Prostate gland (tissue), 2 donors: ENCODE measurements around the gene SEC16B. TPM values are rescaled to one million over a fixed set of nuclear protein-coding genes. Genes with fewer than 3 reads are reported as not detected.

Experiments used
- DNase-seq: peaks from one replicate; pipeline ENCODE4 v3.0.0-alpha.2; 2019; ENCODE audit warnings: low spot score
- H3K27ac ChIP-seq, 2 donors: fragments of 200-600 bp; sonication (generic); 2 replicates each; pipeline ENCODE4 v1.5.1; 2017 to 2019
- H3K27me3 ChIP-seq: fragments of 200-600 bp; sonication (generic); replicated peaks from 2 replicates; pipeline ENCODE4 v1.5.1; 2019; ENCODE audit not compliant: insufficient read depth
- H3K36me3 ChIP-seq, 2 donors: fragments of 200-600 bp; sonication (generic); 1 replicate in 1 of 2; 2 replicates in 1 of 2; pipeline versions ENCODE4 v1.5.1 to v1.8.1; 2017 to 2019
- H3K4me1 ChIP-seq: fragments of 200-600 bp; sonication (generic); replicated peaks from 2 replicates; pipeline ENCODE4 v1.5.1; 2019
- H3K4me3 ChIP-seq, 2 donors: fragments of 200-600 bp; sonication (generic); 2 replicates each; pipeline ENCODE4 v1.5.1; 2017 to 2019
- H3K9me3 ChIP-seq: fragments of 200-600 bp; sonication (generic); 2 replicates; pipeline ENCODE4 v1.5.1; 2017
- POLR2A ChIP-seq: fragments of 450-650 bp; IDR thresholded peaks from one replicate; pipeline ENCODE4 v1.6.1; 2016; ENCODE audit warnings: antibody characterized with exemption, mild to moderate bottlenecking
- POLR2AphosphoS5 ChIP-seq: sonication (generic); formaldehyde crosslinking; IDR thresholded peaks from one replicate; pipeline ENCODE4 v1.6.1; 2017; ENCODE audit warnings: antibody characterized with exemption
- WGBS: methylation state at CpG from one replicate; pipeline ENCODE4 v1.1.5; 2018; 5-methylcytosine and 5-hydroxymethylcytosine counted together
- intact Hi-C: fragments of 100-400 bp; cut with DNase I; formaldehyde crosslinking; loops from one replicate; pipeline ENCODE4 v1.14.2; 2022
- total RNA-seq, 2 donors: library from RNA; depleted of rRNA; stranded (reverse); fragments of >200 nt; gene quantifications; one replicate each; pipeline ENCODE4 v1.1.0, GENCODE V29; 2016
- TF ChIP-seq, protein P1 (sequence below), 4 experiments: fragments of 200-600 bp in 2 of 4; fragments of 450-650 bp in 2 of 4; sonication (generic) in 2 of 4; IDR thresholded peaks; 1 replicate in 3 of 4; 2 replicates in 1 of 4; pipeline ENCODE4 v1.5.1; 2016 to 2019; ENCODE audit warnings: antibody characterized with exemption in 4 of 4, mild to moderate bottlenecking in 2 of 4, moderate library complexity in 2 of 4

The SEC16B gene, protein sequence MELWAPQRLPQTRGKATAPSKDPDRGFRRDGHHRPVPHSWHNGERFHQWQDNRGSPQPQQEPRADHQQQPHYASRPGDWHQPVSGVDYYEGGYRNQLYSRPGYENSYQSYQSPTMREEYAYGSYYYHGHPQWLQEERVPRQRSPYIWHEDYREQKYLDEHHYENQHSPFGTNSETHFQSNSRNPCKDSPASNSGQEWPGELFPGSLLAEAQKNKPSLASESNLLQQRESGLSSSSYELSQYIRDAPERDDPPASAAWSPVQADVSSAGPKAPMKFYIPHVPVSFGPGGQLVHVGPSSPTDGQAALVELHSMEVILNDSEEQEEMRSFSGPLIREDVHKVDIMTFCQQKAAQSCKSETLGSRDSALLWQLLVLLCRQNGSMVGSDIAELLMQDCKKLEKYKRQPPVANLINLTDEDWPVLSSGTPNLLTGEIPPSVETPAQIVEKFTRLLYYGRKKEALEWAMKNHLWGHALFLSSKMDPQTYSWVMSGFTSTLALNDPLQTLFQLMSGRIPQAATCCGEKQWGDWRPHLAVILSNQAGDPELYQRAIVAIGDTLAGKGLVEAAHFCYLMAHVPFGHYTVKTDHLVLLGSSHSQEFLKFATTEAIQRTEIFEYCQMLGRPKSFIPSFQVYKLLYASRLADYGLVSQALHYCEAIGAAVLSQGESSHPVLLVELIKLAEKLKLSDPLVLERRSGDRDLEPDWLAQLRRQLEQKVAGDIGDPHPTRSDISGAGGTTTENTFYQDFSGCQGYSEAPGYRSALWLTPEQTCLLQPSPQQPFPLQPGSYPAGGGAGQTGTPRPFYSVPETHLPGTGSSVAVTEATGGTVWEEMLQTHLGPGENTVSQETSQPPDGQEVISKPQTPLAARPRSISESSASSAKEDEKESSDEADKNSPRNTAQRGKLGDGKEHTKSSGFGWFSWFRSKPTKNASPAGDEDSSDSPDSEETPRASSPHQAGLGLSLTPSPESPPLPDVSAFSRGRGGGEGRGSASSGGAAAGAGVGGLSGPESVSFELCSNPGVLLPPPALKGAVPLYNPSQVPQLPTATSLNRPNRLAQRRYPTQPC
- 1 to 10 TPM; 2.7 to 3.2 TPM for total RNA-seq

DNA sequence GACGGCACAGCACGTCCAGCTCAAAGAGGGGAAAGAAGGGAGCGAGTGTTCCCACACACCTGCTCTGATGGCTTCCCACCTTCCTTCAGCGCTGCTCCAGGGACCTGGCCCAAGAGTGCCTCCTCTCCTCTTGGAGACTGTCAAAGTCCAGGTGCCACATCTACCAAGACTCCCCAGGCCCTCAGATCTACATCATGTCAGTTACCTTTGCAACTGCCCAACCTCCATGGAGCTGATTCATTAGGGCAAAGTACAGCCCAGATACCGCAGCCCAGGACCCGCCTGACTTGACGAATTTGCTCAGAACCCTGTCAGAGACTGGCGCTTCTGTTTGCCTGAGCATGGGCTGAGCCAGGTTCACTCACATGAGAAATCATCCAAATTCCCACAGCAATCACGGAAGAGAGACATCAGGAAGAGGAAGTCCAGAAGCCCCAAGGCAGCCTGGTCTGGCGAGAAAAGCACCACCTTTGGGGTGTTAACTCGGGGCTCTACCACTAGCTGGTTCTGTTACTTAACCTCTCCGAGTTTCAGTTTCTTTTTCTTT, at the start of gene SEC16B:
Gene SEC16B (minus strand): TSS at position 234 of the 547 bp plus-strand sequence. CDS start 2,077 bp downstream, outside the sequence.
- H3K36me3 ChIP-seq, result no peaks in the 10 kb centered on the region
- WGBS, result 91% methylated on average over 12 of the region's 12 CpGs
- H3K9me3 ChIP-seq, result no peaks in the 10 kb centered on the region
- H3K4me1 ChIP-seq, result no peaks in the 10 kb centered on the region
- no peak for TF ChIP-seq POLR2A
- no peak for TF ChIP-seq POLR2AphosphoS5
- intact Hi-C loops, result no loop called here
- no peak for DNase-seq
- H3K27me3 ChIP-seq, result no peaks in the 10 kb centered on the region
- H3K4me3 ChIP-seq, result no peak within 1 kb of the TSS
- H3K27ac ChIP-seq, result no peak within 1 kb of the TSS

DNA sequence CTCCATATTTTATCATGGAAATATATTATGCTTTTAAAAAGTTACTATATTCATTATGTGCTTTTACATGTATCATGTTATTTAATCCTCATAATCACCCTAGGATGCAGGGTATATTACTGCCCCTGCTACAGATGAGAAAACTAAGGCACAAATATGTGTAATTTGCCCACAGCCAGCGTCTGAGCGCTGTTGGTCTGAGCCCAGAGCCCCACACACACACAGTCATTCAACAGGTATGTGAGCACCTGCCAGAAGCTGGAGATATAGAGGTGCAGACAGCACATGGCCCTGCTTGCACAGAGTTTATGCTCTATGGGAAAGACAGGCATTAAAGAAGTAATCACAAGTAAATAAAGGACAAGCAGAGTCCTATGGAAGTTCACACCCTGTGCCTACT, 49.8 kb upstream of the SEC16B start:
- Histone ChIP-seq H3K9me3 (no peaks in the 10 kb centered on the region), H3K27ac (no peak overlapping the region), H3K36me3 (no peaks in the 10 kb centered on the region), H3K4me3 (no peak overlapping the region), H3K27me3 (no peaks in the 10 kb centered on the region), H3K4me1 (no peaks in the 10 kb centered on the region)
- 94% methylated on average over 2 of the region's 2 CpGs for WGBS
- TF ChIP-seq POLR2A, result no peak
- no peak for DNase-seq
- intact Hi-C loops, result no loop called here

DNA sequence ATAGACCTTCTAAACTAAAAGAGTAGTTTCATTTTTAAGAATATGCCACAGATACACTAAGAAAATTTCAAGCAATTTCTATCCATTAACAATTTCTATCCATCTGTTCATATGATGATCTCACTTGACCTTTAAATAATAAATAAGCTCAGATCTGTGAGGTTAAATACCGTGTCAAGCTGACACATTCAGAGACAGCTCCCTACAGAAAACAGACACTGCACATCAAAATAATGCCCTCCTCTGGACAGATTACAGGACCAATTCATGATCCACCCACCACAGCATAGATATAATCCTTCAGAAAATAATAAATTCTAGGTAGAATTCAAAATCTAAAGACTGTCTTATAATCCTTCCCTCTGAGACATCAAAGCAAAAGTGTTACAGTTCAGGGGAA, 49.4 kb upstream of the SEC16B start:
- TF ChIP-seq, protein P1, sequence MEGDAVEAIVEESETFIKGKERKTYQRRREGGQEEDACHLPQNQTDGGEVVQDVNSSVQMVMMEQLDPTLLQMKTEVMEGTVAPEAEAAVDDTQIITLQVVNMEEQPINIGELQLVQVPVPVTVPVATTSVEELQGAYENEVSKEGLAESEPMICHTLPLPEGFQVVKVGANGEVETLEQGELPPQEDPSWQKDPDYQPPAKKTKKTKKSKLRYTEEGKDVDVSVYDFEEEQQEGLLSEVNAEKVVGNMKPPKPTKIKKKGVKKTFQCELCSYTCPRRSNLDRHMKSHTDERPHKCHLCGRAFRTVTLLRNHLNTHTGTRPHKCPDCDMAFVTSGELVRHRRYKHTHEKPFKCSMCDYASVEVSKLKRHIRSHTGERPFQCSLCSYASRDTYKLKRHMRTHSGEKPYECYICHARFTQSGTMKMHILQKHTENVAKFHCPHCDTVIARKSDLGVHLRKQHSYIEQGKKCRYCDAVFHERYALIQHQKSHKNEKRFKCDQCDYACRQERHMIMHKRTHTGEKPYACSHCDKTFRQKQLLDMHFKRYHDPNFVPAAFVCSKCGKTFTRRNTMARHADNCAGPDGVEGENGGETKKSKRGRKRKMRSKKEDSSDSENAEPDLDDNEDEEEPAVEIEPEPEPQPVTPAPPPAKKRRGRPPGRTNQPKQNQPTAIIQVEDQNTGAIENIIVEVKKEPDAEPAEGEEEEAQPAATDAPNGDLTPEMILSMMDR (IDR thresholded peaks at IDR 0.05), result no peak
- TF ChIP-seq POLR2AphosphoS5 (no peak), POLR2A (no peak)
- Histone ChIP-seq H3K36me3 (no peaks in the 10 kb centered on the region), H3K27me3 (no peaks in the 10 kb centered on the region), H3K4me3 (no peak overlapping the region), H3K9me3 (no peaks in the 10 kb centered on the region), H3K27ac (no peak overlapping the region), H3K4me1 (no peaks in the 10 kb centered on the region)
- 88% methylated on average over 1 of the region's 1 CpG for WGBS
- no peak for DNase-seq
- intact Hi-C loops, result no loop called here

DNA sequence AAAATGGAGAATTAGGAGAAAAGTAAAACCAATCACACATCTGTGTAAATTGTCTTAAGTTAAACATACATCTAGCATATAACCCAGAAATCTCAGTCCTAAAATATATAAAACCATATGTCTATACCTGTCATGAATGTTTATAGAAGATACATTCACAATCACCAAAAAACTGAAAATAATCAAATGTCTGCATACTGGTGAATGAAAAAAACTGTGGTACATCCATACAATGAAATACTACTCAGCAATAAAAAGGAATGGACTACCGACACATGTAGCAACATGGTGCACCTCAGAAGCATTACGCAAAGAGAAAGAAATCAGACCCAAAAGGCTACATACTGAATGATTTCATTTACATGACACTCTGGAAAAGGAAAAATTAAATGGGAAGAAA, 47.7 kb upstream of the SEC16B start:
- Histone ChIP-seq H3K36me3 (no peaks in the 10 kb centered on the region), H3K4me3 (no peak overlapping the region), H3K27me3 (no peaks in the 10 kb centered on the region), H3K4me1 (no peaks in the 10 kb centered on the region), H3K9me3 (no peaks in the 10 kb centered on the region), H3K27ac (no peak overlapping the region)
- WGBS, result 93% methylated on average over 2 of the region's 2 CpGs
- DNase-seq, result no peak
- TF ChIP-seq POLR2AphosphoS5, result no peak
- TF ChIP-seq POLR2A, result no peak
- TF ChIP-seq, protein P1 (IDR thresholded peaks at IDR 0.05), result no peak
- intact Hi-C loops, result no loop called here

DNA sequence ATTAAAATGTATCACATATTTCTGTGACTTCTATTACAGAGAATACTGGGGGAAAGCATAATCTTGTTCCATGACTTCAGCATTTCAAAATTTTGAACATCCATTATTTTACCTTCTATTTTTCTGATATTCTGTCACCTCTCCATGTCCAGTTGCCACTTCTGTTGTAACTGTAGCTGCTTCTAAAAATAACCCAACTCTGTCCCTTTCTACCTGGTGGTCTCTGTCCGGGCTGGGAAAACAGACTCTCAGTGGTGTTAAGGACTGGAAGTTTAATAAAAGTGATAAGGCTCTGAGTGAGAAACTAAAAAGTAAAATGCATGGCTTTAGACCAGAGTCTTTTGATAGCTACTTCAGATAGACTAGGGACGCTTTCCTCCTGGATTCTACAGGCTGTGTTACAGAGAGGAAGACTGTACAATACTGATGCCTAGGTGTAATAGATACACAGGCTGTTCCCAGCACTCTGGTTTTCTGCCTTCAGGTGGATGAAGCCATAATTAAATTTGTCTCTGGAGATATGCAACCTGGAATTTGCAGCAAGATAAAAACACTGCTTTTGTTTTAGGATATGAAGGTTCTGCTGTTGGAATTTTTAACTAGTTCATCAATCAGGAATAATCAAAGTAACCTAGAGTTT, 42.1 kb upstream of the SEC16B start:
- TF ChIP-seq POLR2A, result no peak
- no peak for TF ChIP-seq POLR2AphosphoS5
- TF ChIP-seq, protein P1 (IDR thresholded peaks at IDR 0.05), result no peak
- Histone ChIP-seq H3K27me3 (no peaks in the 10 kb centered on the region), H3K36me3 (no peaks in the 10 kb centered on the region), H3K9me3 (no peaks in the 10 kb centered on the region), H3K4me1 (no peaks in the 10 kb centered on the region), H3K27ac (no peak overlapping the region), H3K4me3 (no peak overlapping the region)
- no peak for DNase-seq
- intact Hi-C loops, result no loop called here
- 66% methylated on average over 2 of the region's 2 CpGs for WGBS
